K562 (cell line): Measurements from ENCODE around the gene CLASP2. TPM values are rescaled to one million over a fixed set of nuclear protein-coding genes. Genes with fewer than 3 reads are reported as not detected.
A peak's percentile ranks its signal among the peaks of the same experiment; 100 is the strongest.

Experiments used
- HDAC1 ChIP-seq, 2 experiments: fragments of 450-650 bp; IDR thresholded peaks; 2 replicates each; pipeline ENCODE4 v1.6.1; 2016 to 2017; ENCODE audit warnings: inconsistent platforms in 1 of 2, mild to moderate bottlenecking in 1 of 2, moderate library complexity in 1 of 2
- MBD1 ChIP-seq: fragments of 250-450 bp; sonication (Bioruptor Pico); IDR thresholded peaks from 2 replicates; pipeline ENCODE4 v1.8.0; 2022; ENCODE audit warnings: inconsistent platforms
- NEUROD1 ChIP-seq: fragments of 150-350 bp; IDR thresholded peaks from 2 replicates; pipeline ENCODE4 v1.6.1; 2014; ENCODE audit warnings: borderline replicate concordance, low read length, low read depth; ENCODE audit not compliant: partially characterized antibody
- POLR2A ChIP-seq: fragments of 450-650 bp; conservative IDR thresholded peaks from 2 replicates; pipeline ENCODE4 v1.6.1; 2016
- RBM39 ChIP-seq: fragments of 200-400 bp; formaldehyde crosslinking; optimal IDR thresholded peaks from 2 replicates; pipeline ENCODE3; 2018; ENCODE audit warnings: low read depth, low read length
- RREB1 ChIP-seq: fragments of 250-450 bp; sonication (Bioruptor Pico); IDR thresholded peaks from 2 replicates; pipeline ENCODE4 v1.4.0; 2020
- SMAD3 ChIP-seq: fragments of 450-650 bp; formaldehyde crosslinking; conservative IDR thresholded peaks from 2 replicates; pipeline ENCODE4 v1.4.0; 2020; ENCODE audit warnings: mild to moderate bottlenecking
- TARDBP ChIP-seq: fragments of 450-650 bp; IDR thresholded peaks from 2 replicates; pipeline ENCODE4 v1.6.1; 2016
- TOE1 ChIP-seq, 2 experiments: fragments of 450-650 bp in 1 of 2; sonication (generic) in 1 of 2; formaldehyde crosslinking in 1 of 2; IDR thresholded peaks; 2 replicates each; pipeline versions ENCODE4 v1.7.1 to v1.8.0; 2016 to 2022; ENCODE audit warnings: borderline replicate concordance in 2 of 2, mild to moderate bottlenecking in 2 of 2, antibody characterized with exemption in 1 of 2, inconsistent platforms in 1 of 2, low read depth in 1 of 2, missing genetic modification reagents in 1 of 2, moderate library complexity in 1 of 2
- U2AF1 ChIP-seq: fragments of 200-400 bp; formaldehyde crosslinking; optimal IDR thresholded peaks from 2 replicates; pipeline ENCODE3; 2017; ENCODE audit warnings: mild to moderate bottlenecking, low read depth, low read length, moderate library complexity
- ZBTB43 ChIP-seq: sonication (generic); formaldehyde crosslinking; IDR thresholded peaks from 2 replicates; pipeline ENCODE4 v1.8.0; 2023; ENCODE audit warnings: mild to moderate bottlenecking, missing genetic modification reagents
- ZFP91 ChIP-seq: sonication (generic); formaldehyde crosslinking; IDR thresholded peaks from 2 replicates; pipeline ENCODE4 v1.8.0; 2022; ENCODE audit warnings: mild to moderate bottlenecking, missing genetic modification reagents
- ZMIZ1 ChIP-seq, 2 experiments: fragments of 150-350 bp in 1 of 2; IDR thresholded peaks; 2 replicates each; pipeline ENCODE4 v1.6.1; 2012 to 2016; ENCODE audit warnings: low read depth in 2 of 2, low read length in 2 of 2, mild to moderate bottlenecking in 1 of 2, moderate library complexity in 1 of 2
- ZNF12 ChIP-seq: sonication (generic); formaldehyde crosslinking; IDR thresholded peaks from 2 replicates; pipeline ENCODE4 v1.4.0; 2020; ENCODE audit warnings: mild to moderate bottlenecking, missing genetic modification reagents
- ZNF77 ChIP-seq: fragments of 250-450 bp; sonication (Bioruptor Pico); IDR thresholded peaks from 2 replicates; pipeline ENCODE4 v1.5.0; 2020
- polyA plus RNA-seq, 8 experiments: library from polyadenylated mRNA; depleted of rRNA in 4 of 8; stranded (reverse) in 5 of 8; unstranded in 3 of 8; fragments of >200 nt; fragmentation: Nextera tagmentation in 2 of 8; fragmentation: Illumina TruSeq in 1 of 8; extraction: Ambion mirVana in 2 of 8; extraction: Trizol in 1 of 8; gene quantifications; 2 replicates each; pipeline versions ENCODE4 v1.2.1 to v1.2.3, GENCODE V29; 2011 to 2014; ENCODE audit warnings: inconsistent platforms in 1 of 8, missing spikeins in 1 of 8
- total RNA-seq, 7 experiments: library from RNA; depleted of rRNA in 6 of 7; stranded (reverse); fragments of >200 nt in 6 of 7; fragmentation: Illumina TruSeq in 2 of 7; extraction: Trizol in 2 of 7; gene quantifications; 2 replicates each; pipeline versions ENCODE4 v1.2.1 to v1.2.3, GENCODE V29; 2011 to 2021; ENCODE audit warnings: low replicate concordance in 1 of 7

CLASP2 gene
- total and polyA plus RNA-seq, 9 of the 15 experiments (the other 6 are each of a cell fraction or from before 2014, with no cell fraction given), result 13.5 to 107 (median 71.8) TPM

- TF ChIP-seq ZNF77 (CRISPR knock-in tag) (no peak), TARDBP (no peak), NEUROD1 (no peak), SMAD3 (CRISPR knock-in tag) (no peak), ZMIZ1 (IDR thresholded peaks at IDR 0.05; ENCODE audit: low read depth in 2 of 2, low read length in 2 of 2) (no peak), TOE1 (IDR thresholded peaks at IDR 0.05; ENCODE audit: borderline replicate concordance) (no peak), TOE1 (CRISPR knock-in tag; IDR thresholded peaks at IDR 0.05; ENCODE audit: borderline replicate concordance, low read depth) (0 out of 2 replicates have a peak, but pooled peaks have one; percentile 13), POLR2A (no peak), RBM39 (no peak), ZNF12 (no peak), HDAC1 (IDR thresholded peaks at IDR 0.05) (peak in 1 of 2 experiments; percentile 95; a peak in 1 of 4 replicates), U2AF1 (no peak), MBD1 (CRISPR knock-in tag) (no peak), ZBTB43 (CRISPR knock-in tag) (peak; percentile 78; the same call in 1 of the 2 replicates), ZFP91 (CRISPR knock-in tag) (no peak), RREB1 (CRISPR knock-in tag) (no peak)
Measured at GRCh38 chr3:33717616-33717865, 513 bp downstream of the CLASP2 start (continued).
